Lung (tissue), 12 donors: Measurements from ENCODE around the gene FNDC7. TPM values are rescaled to one million over a fixed set of nuclear protein-coding genes. Genes with fewer than 3 reads are reported as not detected.
"Not testable (repeated sequence)": the region's sequence is repeated elsewhere in the genome, so short reads cannot be mapped to it uniquely, and the experiment has no call there.

Experiments
- ATAC-seq: fragments of 200-7000 bp; cut with Tn5 transposase; one replicate; pipeline ENCODE4 v1.9.1; 2020; ENCODE audit warnings: moderate number of reproducible peaks; ENCODE audit not compliant: insufficient read depth, low FRiP score
- DNase-seq, 3 donors: peaks; one replicate each; pipeline ENCODE4 v3.0.0-alpha.2; 2013 to 2017
- H3K27ac ChIP-seq, 2 donors: one replicate each; pipeline ENCODE4 v1.5.1; 2013; ENCODE audit warnings: mild to moderate bottlenecking in 2 of 2, moderate library complexity in 2 of 2, control low read depth in 1 of 2, inconsistent platforms in 1 of 2, low read depth in 1 of 2, low read length in 1 of 2
- H3K27me3 ChIP-seq, 3 donors: one replicate each; pipeline ENCODE4 v1.5.1; 2013; ENCODE audit warnings: low read length in 2 of 3; ENCODE audit not compliant: control insufficient read depth in 3 of 3, insufficient read depth in 3 of 3
- H3K36me3 ChIP-seq, 4 donors: one replicate each; pipeline ENCODE4 v1.5.1; 2013; ENCODE audit warnings: low read length in 4 of 4, mild to moderate bottlenecking in 1 of 4, moderate library complexity in 1 of 4; ENCODE audit not compliant: control insufficient read depth in 4 of 4, insufficient read depth in 4 of 4
- H3K4me1 ChIP-seq, 5 donors: one replicate each; pipeline ENCODE4 v1.5.1; 2013; ENCODE audit warnings: low read length in 5 of 5, mild to moderate bottlenecking in 2 of 5, moderate library complexity in 1 of 5; ENCODE audit not compliant: control insufficient read depth in 5 of 5, insufficient read depth in 5 of 5
- H3K4me3 ChIP-seq: one replicate; pipeline ENCODE4 v1.5.1; 2013; ENCODE audit warnings: mild to moderate bottlenecking, control low read depth, moderate library complexity
- H3K9ac ChIP-seq, 2 donors: one replicate each; pipeline ENCODE4 v1.5.1; 2013; ENCODE audit warnings: low read length in 2 of 2, control low read depth in 1 of 2; ENCODE audit not compliant: insufficient read depth in 1 of 2
- H3K9me3 ChIP-seq, 4 donors: one replicate each; pipeline ENCODE4 v1.5.1; 2013; ENCODE audit warnings: low read length in 3 of 4, mild to moderate bottlenecking in 1 of 4, moderate library complexity in 1 of 4; ENCODE audit not compliant: control insufficient read depth in 4 of 4, insufficient read depth in 3 of 4
- CTCF ChIP-seq: IDR thresholded peaks from 2 replicates; pipeline ENCODE4 v1.5.1; 2012; ENCODE audit warnings: mild to moderate bottlenecking; ENCODE audit errors: control extremely low read depth, extremely low read depth
- WGBS, 2 donors: extraction: QIAGEN DNeasy Blood & Tissue Kit; methylation state at CpG; one replicate each; pipeline ENCODE4 v1.1.7; 2013; 5-methylcytosine and 5-hydroxymethylcytosine counted together
- polyA plus RNA-seq, 2 donors: library from polyadenylated mRNA; stranded (reverse); fragments of 200-250 nt; gene quantifications; one replicate each; pipeline ENCODE4 v1.2.1, GENCODE V29; 2013
- total RNA-seq, 2 donors: library from RNA; depleted of rRNA in 1 of 2; stranded (reverse); fragments of >200 nt in 1 of 2; gene quantifications; one replicate each; pipeline ENCODE4 v1.2.1, GENCODE V29; 2014 to 2021
- donor health status: control.
- donor health status: control.
- donor health status: Bipolar disorder and iron deficiency.
- donor health status: healthy.
- donor health status: DM: yes; HTN: yes; CAD: no.

Gene FNDC7
- total and polyA plus RNA-seq, 4 donors: 0.01 to 0.06 (median 0.06) TPM; not detected in 1

- Histone ChIP-seq H3K9me3 (no peaks in the 10 kb centered on the region), H3K36me3 (no peaks in the 10 kb centered on the region), H3K4me3 (no peak overlapping the region), H3K27ac (no peak overlapping the region), H3K4me1 (peaks cover 0 to 2% (median 0%) of the 10 kb centered on the region in 5 donors), H3K27me3 (no peaks in the 10 kb centered on the region), H3K9ac (no peak overlapping the region)
- 60% methylated on average over 10 of the region's 10 CpGs for WGBS, 2 donors
- DNase-seq (no peak), ATAC-seq (no peak)
- no peak for TF ChIP-seq CTCF
Observed at GRCh38 chr1:108679586-108680213, 33.0 kb upstream of the FNDC7 start.

- not testable (repeated sequence) for DNase-seq, ATAC-seq, H3K27me3 ChIP-seq, H3K9me3 ChIP-seq, H3K27ac ChIP-seq, H3K9ac ChIP-seq, H3K4me1 ChIP-seq, H3K36me3 ChIP-seq, H3K4me3 ChIP-seq
- 55 to 72% methylated on average over 4 of the region's 4 CpGs for WGBS, 2 donors
Observed at GRCh38 chr1:108681701-108682100, 31.0 kb upstream of the FNDC7 start.

- Histone ChIP-seq H3K9me3 (no peaks in the 10 kb centered on the region), H3K4me3 (no peak overlapping the region), H3K27me3 (no peaks in the 10 kb centered on the region), H3K9ac (no peak overlapping the region), H3K4me1 (no peaks in the 10 kb centered on the region), H3K27ac (no peak overlapping the region), H3K36me3 (no peaks in the 10 kb centered on the region)
- no peak for TF ChIP-seq CTCF
- no peak for DNase-seq
- 85 to 88% methylated on average over 1 of the region's 1 CpG for WGBS, 2 donors
- ATAC-seq: no peak
Observed at GRCh38 chr1:108685529-108685928, 27.2 kb upstream of the FNDC7 start.

- Histone ChIP-seq H3K27ac (no peak overlapping the region), H3K9ac (no peak overlapping the region), H3K4me3 (no peak overlapping the region), H3K36me3 (no peaks in the 10 kb centered on the region), H3K27me3 (no peaks in the 10 kb centered on the region), H3K9me3 (no peaks in the 10 kb centered on the region), H3K4me1 (peaks cover 0 to 8% (median 4%) of the 10 kb centered on the region in 5 donors)
- no peak for TF ChIP-seq CTCF
- ATAC-seq (no peak), DNase-seq (peak in 1 of 3 donors; percentile 39)
- WGBS, 2 donors: 50 to 62% methylated on average over 2 of the region's 2 CpGs
Observed at GRCh38 chr1:108686614-108687313, 25.9 kb upstream of the FNDC7 start.
